Stimulated activated CD8-positive, alpha-beta memory T cell treated with anti-CD3 and anti-CD28 coated beads, Interleukin-12 subunit alpha, Interleukin-12 subunit beta, amount 100 ng/mL, for 4 hours (primary cell): ENCODE data around the gene EIF1AD.

Experiments used
- DNase-seq: peaks from one replicate; pipeline ENCODE4 v3.0.0-alpha.2; 2020; ENCODE audit warnings: low read depth

Gene EIF1AD

GRCh38 chr11:66004186-66004585, 2.2 kb upstream of the EIF1AD start:
- no peak for DNase-seq

GRCh38 chr11:66003291-66003690, 1.3 kb upstream of the EIF1AD start:
- no peak for DNase-seq

GRCh38 chr11:66002648-66003225, 780 bp upstream of the EIF1AD start:
- peak; percentile 72 for DNase-seq

GRCh38 chr11:65997286-65997685, 4.7 kb downstream of the EIF1AD start:
- DNase-seq, result no peak

GRCh38 chr11:65992056-65992455, 9.9 kb downstream of the EIF1AD start:
- no peak for DNase-seq

GRCh38 chr11:65988791-65989592, 13.0 kb downstream of the EIF1AD start:
- peak; percentile 68 for DNase-seq

- no peak for DNase-seq
These were observed 14.6 kb downstream of the EIF1AD start for GRCh38 chr11:65987336-65987735.

GRCh38 chr11:65983589-65983987, 18.4 kb downstream of the EIF1AD start:
- no peak for DNase-seq

- no peak for DNase-seq
These were observed 19.0 kb downstream of the EIF1AD start for GRCh38 chr11:65982824-65983588.

- no peak for DNase-seq
These were observed 19.8 kb downstream of the EIF1AD start for GRCh38 chr11:65981972-65982823.

GRCh38 chr11:65981101-65981740, 20.7 kb downstream of the EIF1AD start:
- no peak for DNase-seq

- DNase-seq, result no peak
These were observed 22.6 kb downstream of the EIF1AD start for GRCh38 chr11:65979261-65979759.

- no peak for DNase-seq
These were observed 23.3 kb downstream of the EIF1AD start for GRCh38 chr11:65978391-65979238.

- no peak for DNase-seq
These were observed 24.2 kb downstream of the EIF1AD start for GRCh38 chr11:65977621-65978390.

GRCh38 chr11:65976216-65977176, 25.5 kb downstream of the EIF1AD start:
- no peak for DNase-seq

- no peak for DNase-seq
These were observed 26.2 kb downstream of the EIF1AD start for GRCh38 chr11:65975771-65976170.

GRCh38 chr11:65973439-65974110, 28.4 kb downstream of the EIF1AD start:
- no peak for DNase-seq

GRCh38 chr11:65972116-65972515, 29.8 kb downstream of the EIF1AD start:
- no peak for DNase-seq
